ENCODE measurements around the gene MSMB.

MSMB gene

DNA sequence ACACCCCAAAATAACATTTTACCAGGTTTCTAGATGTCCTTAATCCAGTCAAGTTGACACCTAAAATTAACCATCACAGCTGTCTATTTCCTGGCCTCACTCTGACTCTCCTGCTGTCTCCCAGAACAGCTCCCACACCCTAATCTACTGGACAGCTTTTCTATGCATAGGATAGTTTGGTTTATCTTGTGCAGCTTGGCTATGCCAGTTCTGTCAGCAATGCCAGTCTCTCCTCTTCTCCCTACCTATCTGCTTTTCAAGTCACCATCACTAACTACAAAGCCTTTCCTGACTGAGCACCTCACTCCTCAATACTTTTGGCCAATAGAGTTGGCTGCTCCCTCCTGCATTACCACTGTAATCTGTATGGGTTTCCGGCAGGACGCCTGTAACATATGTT lies 20.7 kb downstream of the MSMB start:
- H3K9ac ChIP-seq (ENCODE audit: low read length): no peak overlapping the region
- H3K9me3 ChIP-seq (ENCODE audit: insufficient read depth, low read length): no peaks in the 10 kb centered on the region
- peaks cover 99% of the 10 kb centered on the region for H3K79me2 ChIP-seq (ENCODE audit: insufficient read depth, low read length)
- H3K27ac ChIP-seq (ENCODE audit: low read depth, low read length): no peak overlapping the region
- no peaks in the 10 kb centered on the region for H3K9me2 ChIP-seq (replicated peaks; ENCODE audit: insufficient read depth, low read length)
- H3K4me2 ChIP-seq (ENCODE audit: low read depth, low read length, poor library complexity, severe bottlenecking): no peak overlapping the region
- TF ChIP-seq, protein P1, sequence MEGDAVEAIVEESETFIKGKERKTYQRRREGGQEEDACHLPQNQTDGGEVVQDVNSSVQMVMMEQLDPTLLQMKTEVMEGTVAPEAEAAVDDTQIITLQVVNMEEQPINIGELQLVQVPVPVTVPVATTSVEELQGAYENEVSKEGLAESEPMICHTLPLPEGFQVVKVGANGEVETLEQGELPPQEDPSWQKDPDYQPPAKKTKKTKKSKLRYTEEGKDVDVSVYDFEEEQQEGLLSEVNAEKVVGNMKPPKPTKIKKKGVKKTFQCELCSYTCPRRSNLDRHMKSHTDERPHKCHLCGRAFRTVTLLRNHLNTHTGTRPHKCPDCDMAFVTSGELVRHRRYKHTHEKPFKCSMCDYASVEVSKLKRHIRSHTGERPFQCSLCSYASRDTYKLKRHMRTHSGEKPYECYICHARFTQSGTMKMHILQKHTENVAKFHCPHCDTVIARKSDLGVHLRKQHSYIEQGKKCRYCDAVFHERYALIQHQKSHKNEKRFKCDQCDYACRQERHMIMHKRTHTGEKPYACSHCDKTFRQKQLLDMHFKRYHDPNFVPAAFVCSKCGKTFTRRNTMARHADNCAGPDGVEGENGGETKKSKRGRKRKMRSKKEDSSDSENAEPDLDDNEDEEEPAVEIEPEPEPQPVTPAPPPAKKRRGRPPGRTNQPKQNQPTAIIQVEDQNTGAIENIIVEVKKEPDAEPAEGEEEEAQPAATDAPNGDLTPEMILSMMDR (IDR thresholded peaks at IDR 0.05; ENCODE audit: insufficient read depth, low read length, poor library complexity, severe bottlenecking): no peak
- TF ChIP-seq EZH2phosphoT487 (conservative IDR thresholded peaks at IDR 0.05; ENCODE audit: low read length): no peak
- H3K4me3 ChIP-seq (ENCODE audit: insufficient read depth, low read length, poor library complexity, severe bottlenecking): no peak overlapping the region
- no peaks in the 10 kb centered on the region for H3K36me3 ChIP-seq (ENCODE audit: low read length)
- no peaks in the 10 kb centered on the region for H3K27me3 ChIP-seq (ENCODE audit: low read length)
- H3F3A ChIP-seq (ENCODE audit: insufficient read depth): peaks cover 10% of the 10 kb centered on the region; the same call in 1 of the 2 replicates
- no peak overlapping the region for H2AFZ ChIP-seq (ENCODE audit: low read depth, low read length, severe bottlenecking)
- H4K20me1 ChIP-seq (ENCODE audit: low read depth, low read length): peaks cover 51% of the 10 kb centered on the region

DNA sequence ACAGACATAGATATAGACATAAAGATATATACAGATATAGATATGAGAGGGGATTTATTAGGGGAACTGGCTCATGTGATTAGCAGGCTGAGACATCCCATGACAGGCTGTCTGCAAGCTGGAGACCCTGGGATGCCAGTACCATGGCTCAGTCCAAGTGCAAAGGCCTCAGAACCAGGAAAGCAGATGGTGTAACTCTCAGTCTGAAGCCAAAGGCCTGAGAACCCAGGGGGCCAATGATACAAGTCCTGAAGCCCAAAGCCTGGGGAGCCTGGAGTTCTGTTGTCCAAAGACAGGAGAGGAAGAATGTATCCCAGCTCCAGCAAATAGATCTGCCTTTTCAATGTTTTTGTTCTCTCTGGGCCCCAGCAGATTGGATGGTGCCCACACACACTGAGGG lies 21.1 kb downstream of the MSMB start:
- Histone ChIP-seq H3K9ac (ENCODE audit: low read length) (no peak overlapping the region), H3K9me3 (ENCODE audit: insufficient read depth, low read length) (no peaks in the 10 kb centered on the region), H3K36me3 (ENCODE audit: low read length) (no peaks in the 10 kb centered on the region), H3K27me3 (ENCODE audit: low read length) (no peaks in the 10 kb centered on the region), H3F3A (ENCODE audit: insufficient read depth) (peaks cover 10% of the 10 kb centered on the region; the same call in 1 of the 2 replicates), H3K27ac (ENCODE audit: low read depth, low read length) (no peak overlapping the region), H3K9me2 (replicated peaks; ENCODE audit: insufficient read depth, low read length) (no peaks in the 10 kb centered on the region), H3K79me2 (ENCODE audit: insufficient read depth, low read length) (peaks cover 100% of the 10 kb centered on the region), H2AFZ (ENCODE audit: low read depth, low read length, severe bottlenecking) (no peak overlapping the region), H3K4me2 (ENCODE audit: low read depth, low read length, poor library complexity, severe bottlenecking) (no peak overlapping the region), H3K4me3 (ENCODE audit: insufficient read depth, low read length, poor library complexity, severe bottlenecking) (no peak overlapping the region), H4K20me1 (ENCODE audit: low read depth, low read length) (peaks cover 51% of the 10 kb centered on the region)
- TF ChIP-seq, protein P1 (IDR thresholded peaks at IDR 0.05; ENCODE audit: insufficient read depth, low read length, poor library complexity, severe bottlenecking): no peak
- no peak for TF ChIP-seq EZH2phosphoT487 (conservative IDR thresholded peaks at IDR 0.05; ENCODE audit: low read length)

DNA sequence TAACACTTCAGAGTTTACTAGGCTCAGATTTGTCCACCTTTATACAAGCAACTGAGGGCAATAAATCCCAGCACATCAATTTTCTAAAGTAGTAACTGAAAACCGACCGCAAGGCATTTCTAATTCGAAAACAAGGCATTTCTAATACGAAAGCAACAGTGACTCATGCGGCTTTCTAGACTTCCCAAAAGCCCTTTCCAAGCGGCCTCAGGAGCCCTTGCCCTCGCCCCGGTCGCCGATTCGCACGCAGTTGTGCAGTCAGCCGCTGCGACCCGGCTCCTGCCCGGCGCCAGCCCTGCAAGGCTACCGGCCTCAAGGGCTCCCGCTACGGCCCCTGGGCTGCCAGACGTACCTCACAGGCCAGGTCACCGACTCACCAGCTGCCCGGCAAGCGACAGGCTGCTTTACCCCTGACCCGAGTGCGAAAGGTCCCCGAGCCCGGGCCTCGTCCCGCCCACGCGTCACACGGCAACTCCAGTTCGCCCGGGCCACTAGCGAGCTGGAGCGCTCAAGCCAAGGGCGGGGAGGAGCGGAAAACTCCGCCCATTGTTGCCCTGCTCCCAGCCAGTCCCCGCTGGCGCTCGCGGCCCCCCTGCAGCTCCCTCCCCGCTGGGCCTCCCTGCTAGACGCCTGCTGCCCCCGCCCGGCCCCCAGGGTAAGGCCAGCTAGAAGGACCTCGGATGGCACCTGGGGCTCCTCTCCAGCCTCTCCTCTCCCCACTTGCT lies 22.9 kb downstream of the MSMB start:
- H3F3A ChIP-seq (ENCODE audit: insufficient read depth): no peaks in the 10 kb centered on the region
- H3K36me3 ChIP-seq (ENCODE audit: low read length): no peaks in the 10 kb centered on the region
- H3K27me3 ChIP-seq (ENCODE audit: low read length): no peaks in the 10 kb centered on the region
- TF ChIP-seq, protein P1 (IDR thresholded peaks at IDR 0.05; ENCODE audit: insufficient read depth, low read length, poor library complexity, severe bottlenecking): no peak
- no peak for TF ChIP-seq EZH2phosphoT487 (conservative IDR thresholded peaks at IDR 0.05; ENCODE audit: low read length)
- no peak overlapping the region for H3K27ac ChIP-seq (ENCODE audit: low read depth, low read length)
- peak overlapping the region; percentile 6 for H3K9ac ChIP-seq (ENCODE audit: low read length)
- no peak overlapping the region for H2AFZ ChIP-seq (ENCODE audit: low read depth, low read length, severe bottlenecking)
- peak overlapping the region; percentile 26 for H3K4me3 ChIP-seq (ENCODE audit: insufficient read depth, low read length, poor library complexity, severe bottlenecking)
- peaks cover 100% of the 10 kb centered on the region for H3K79me2 ChIP-seq (ENCODE audit: insufficient read depth, low read length)
- peaks cover 44% of the 10 kb centered on the region for H4K20me1 ChIP-seq (ENCODE audit: low read depth, low read length)
- H3K9me3 ChIP-seq (ENCODE audit: insufficient read depth, low read length): no peaks in the 10 kb centered on the region
- no peaks in the 10 kb centered on the region for H3K9me2 ChIP-seq (replicated peaks; ENCODE audit: insufficient read depth, low read length)
- peak overlapping the region; percentile 45 for H3K4me2 ChIP-seq (ENCODE audit: low read depth, low read length, poor library complexity, severe bottlenecking)

Data from SU-DHL-6 (cell line).